Measurements from ENCODE around the gene PANX2. TPM values are rescaled to one million over a fixed set of nuclear protein-coding genes. Genes with fewer than 3 reads are reported as not detected.

PANX2 gene
- total RNA-seq, 2 experiments from 2014 or later, result not detected

Other genes starting within 250 kb of the PANX2 start
- 74.3 and 81.7 TPM in 2 replicates for gene PIM3, start 210.0 kb upstream of the PANX2 start, total RNA-seq (2014; rRNA removed; shearing (Covaris generic))
- gene PIM3, start 210.0 kb upstream of the PANX2 start, total RNA-seq (2022), result 60.5 and 66.5 TPM in 2 replicates
- 0.03 TPM in 1 of 2 replicates, not detected in the other for gene IL17REL, start 158.0 kb upstream of the PANX2 start, total RNA-seq (2014; rRNA removed; shearing (Covaris generic))
- gene IL17REL, start 158.0 kb upstream of the PANX2 start, total RNA-seq (2022), result not detected in 2 replicates
- 0.06 TPM in 1 of 2 replicates, not detected in the other for gene TTLL8, start 112.4 kb upstream of the PANX2 start, total RNA-seq (2014; rRNA removed; shearing (Covaris generic))
- 0.72 and 1.3 TPM in 2 replicates for gene TTLL8, start 112.4 kb upstream of the PANX2 start, total RNA-seq (2022)
- gene MLC1, start 85.3 kb upstream of the PANX2 start, total RNA-seq (2014; rRNA removed; shearing (Covaris generic)), result 0.16 TPM in 1 of 2 replicates, not detected in the other
- gene MLC1, start 85.3 kb upstream of the PANX2 start, total RNA-seq (2022), result not detected in 2 replicates
- gene MOV10L1, start 80.7 kb upstream of the PANX2 start, total RNA-seq (2014; rRNA removed; shearing (Covaris generic)), result 0.03 and 0.22 TPM in 2 replicates
- gene MOV10L1, start 80.7 kb upstream of the PANX2 start, total RNA-seq (2022), result 0.66 and 1.1 TPM in 2 replicates
- gene TRABD, start 15.2 kb downstream of the PANX2 start, total RNA-seq (2014; rRNA removed; shearing (Covaris generic)), result 111 and 126 TPM in 2 replicates
- gene TRABD, start 15.2 kb downstream of the PANX2 start, total RNA-seq (2022), result 119 and 128 TPM in 2 replicates
- 43.7 and 44.2 TPM in 2 replicates for gene SELENOO, start 30.3 kb downstream of the PANX2 start, total RNA-seq (2014; rRNA removed; shearing (Covaris generic))
- gene SELENOO, start 30.3 kb downstream of the PANX2 start, total RNA-seq (2022), result 34.0 and 40.2 TPM in 2 replicates
- gene TUBGCP6, start 74.3 kb downstream of the PANX2 start, total RNA-seq (2014; rRNA removed; shearing (Covaris generic)), result 52.8 and 57.7 TPM in 2 replicates
- gene TUBGCP6, start 74.3 kb downstream of the PANX2 start, total RNA-seq (2022), result 63.2 and 68.8 TPM in 2 replicates
- gene HDAC10, start 80.5 kb downstream of the PANX2 start, total RNA-seq (2014; rRNA removed; shearing (Covaris generic)), result 47.4 and 49.4 TPM in 2 replicates
- gene HDAC10, start 80.5 kb downstream of the PANX2 start, total RNA-seq (2022), result 74.6 and 74.9 TPM in 2 replicates
- gene MAPK12, start 91.0 kb downstream of the PANX2 start, total RNA-seq (2014; rRNA removed; shearing (Covaris generic)), result 90.8 and 93.6 TPM in 2 replicates
- 84.9 and 90.1 TPM in 2 replicates for gene MAPK12, start 91.0 kb downstream of the PANX2 start, total RNA-seq (2022)
- 12.0 and 13.0 TPM in 2 replicates for gene MAPK11, start 99.6 kb downstream of the PANX2 start, total RNA-seq (2014; rRNA removed; shearing (Covaris generic))
- 18.6 and 19.7 TPM in 2 replicates for gene MAPK11, start 99.6 kb downstream of the PANX2 start, total RNA-seq (2022)
- gene PLXNB2, start 136.9 kb downstream of the PANX2 start, total RNA-seq (2014; rRNA removed; shearing (Covaris generic)), result 10.7 and 13.6 TPM in 2 replicates
- 38.9 and 39.2 TPM in 2 replicates for gene PLXNB2, start 136.9 kb downstream of the PANX2 start, total RNA-seq (2022)
- 25.0 and 31.6 TPM in 2 replicates for gene DENND6B, start 156.3 kb downstream of the PANX2 start, total RNA-seq (2014; rRNA removed; shearing (Covaris generic))
- 38.1 and 45.0 TPM in 2 replicates for gene DENND6B, start 156.3 kb downstream of the PANX2 start, total RNA-seq (2022)
- 55.0 and 64.5 TPM in 2 replicates for gene PPP6R2, start 172.6 kb downstream of the PANX2 start, total RNA-seq (2014; rRNA removed; shearing (Covaris generic))
- gene PPP6R2, start 172.6 kb downstream of the PANX2 start, total RNA-seq (2022), result 62.3 and 65.8 TPM in 2 replicates

All from OCI-LY7 (cell line).